GM18502 (cell line): Measurements from ENCODE around the gene KTI12.
"Not testable (repeated sequence)": the region's sequence is repeated elsewhere in the genome, so short reads cannot be mapped to it uniquely, and the experiment has no call there.

ENCODE experiments used
- ATAC-seq: cut with Tn5 transposase; IDR thresholded peaks from one replicate; pipeline ENCODE4 v1.9.1; 2021; ENCODE audit warnings: mild to moderate bottlenecking; ENCODE audit not compliant: unreplicated experiment, poor library complexity

KTI12 gene

DNA sequence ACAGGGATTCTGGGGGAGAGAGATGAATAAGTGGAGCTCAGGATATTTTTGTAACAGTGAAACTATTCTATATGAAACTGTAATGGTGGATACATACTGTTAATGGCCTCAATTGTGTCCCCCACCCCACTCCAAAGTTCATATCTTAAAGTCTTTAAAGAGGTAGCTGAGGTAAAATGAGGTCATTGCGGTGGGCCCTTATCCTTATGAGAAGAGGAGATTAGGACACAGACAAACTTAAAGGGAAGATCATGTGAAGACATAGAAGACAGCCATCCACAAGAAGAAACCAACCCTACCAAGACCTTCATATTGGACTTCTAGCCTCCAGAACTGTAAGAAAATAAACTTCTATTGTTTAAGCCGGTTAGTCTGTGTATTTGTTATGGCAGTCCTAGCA is 11.6 kb upstream of the KTI12 start:
- ATAC-seq: no peak

DNA sequence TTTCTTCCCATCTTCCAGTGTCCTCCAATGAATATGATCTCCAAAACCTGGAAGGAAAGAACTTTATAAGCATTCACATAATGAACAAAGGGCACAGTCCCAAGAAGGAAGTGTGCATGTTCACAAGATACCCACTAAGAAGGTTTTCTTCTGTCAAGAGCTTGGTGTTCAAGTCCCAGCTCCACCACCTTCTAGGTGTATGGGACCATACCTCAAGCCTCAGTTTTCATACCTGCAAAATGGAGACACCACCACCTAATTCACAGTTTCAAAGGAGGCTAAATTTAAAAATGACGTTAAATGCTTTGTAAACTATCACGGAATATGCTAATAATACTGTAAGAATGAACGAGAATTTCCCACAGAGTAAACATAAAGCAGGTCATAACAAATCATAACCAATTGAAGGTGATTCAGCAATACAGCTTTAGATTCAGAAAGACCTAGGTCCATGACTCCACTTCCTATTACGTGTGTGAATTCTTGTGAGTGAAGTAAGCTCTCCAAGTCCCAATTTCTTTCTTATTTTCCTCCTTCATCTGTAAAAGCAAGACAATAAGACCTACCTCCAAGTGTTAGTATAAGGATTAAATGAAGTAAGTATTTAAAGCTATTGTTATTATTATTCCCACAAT is 8.1 kb upstream of the KTI12 start:
- no peak for ATAC-seq

DNA sequence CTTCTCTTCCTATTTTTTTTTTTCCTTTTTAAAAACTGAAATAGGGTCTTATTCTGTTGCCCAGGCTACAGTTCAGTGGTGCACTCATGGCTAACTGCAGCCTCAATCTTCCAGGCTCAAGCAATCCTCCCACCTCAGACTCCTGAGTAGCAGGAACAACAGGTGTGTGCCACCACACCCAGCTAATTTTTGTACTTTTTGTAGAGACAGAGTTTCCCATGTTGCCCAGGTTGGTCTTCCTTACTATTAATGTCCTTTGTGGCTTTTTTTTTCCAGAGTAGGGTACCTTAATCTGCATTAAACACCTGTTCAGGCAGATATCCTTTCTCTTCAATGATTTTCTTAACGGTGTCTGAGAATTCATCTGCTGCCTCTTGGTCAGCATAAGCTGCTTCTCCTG is 4.3 kb upstream of the KTI12 start:
- ATAC-seq: no peak

DNA sequence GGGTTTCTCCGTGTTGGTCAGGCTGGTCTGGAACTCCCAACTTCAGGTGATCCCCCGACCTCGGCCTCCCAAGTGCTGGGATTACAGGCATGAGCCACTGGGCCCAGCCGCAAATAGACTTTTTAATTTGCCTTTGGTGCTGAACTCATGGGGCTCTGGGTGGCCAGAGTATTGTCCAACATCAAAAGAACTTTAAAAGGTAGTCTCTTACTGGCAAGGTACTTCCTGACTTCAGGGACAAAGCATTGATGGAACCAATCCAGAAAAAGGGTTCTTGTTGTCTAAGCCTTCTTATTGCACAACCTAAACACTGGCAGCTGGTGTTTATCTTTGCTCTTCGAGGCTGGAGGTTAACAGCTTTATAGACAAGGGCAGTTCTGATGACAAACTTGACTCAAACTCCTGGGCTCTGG is 3.8 kb upstream of the KTI12 start:
- ATAC-seq: no peak

DNA sequence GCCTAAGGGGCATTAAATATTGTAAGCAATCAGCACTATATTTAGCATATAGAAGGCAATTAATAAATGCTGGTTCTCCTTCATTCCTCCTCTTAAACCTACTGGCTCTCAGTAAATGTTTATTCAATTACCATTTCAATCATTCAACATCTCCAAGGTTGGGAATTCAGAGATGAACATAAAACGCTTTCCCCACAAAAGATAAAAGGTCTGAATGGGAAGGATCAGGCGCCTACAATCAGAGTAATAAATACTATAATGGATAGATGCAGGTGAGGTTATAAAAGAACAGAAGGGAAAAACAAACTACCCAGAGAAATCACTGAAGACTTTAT is 407 bp upstream of the KTI12 start:
- ATAC-seq: no peak

DNA sequence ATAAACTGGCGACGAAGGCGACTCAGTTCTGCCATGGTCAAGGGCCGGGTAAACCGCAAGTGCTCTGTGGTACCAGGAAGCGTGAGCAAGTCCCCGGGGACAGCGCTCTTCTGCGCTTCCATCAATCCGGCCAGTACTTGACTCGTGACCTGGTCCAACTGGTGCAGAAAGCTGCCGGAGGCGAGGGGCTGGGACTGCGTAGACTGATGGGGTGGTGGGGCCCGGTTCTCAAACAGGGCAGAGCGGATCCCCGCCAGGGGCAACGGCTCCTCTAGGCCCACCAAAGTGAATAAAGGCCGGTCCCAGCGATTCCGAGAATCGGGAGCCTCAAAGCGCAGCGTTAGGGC is 852 bp downstream of the KTI12 start:
- ATAC-seq: peak; percentile 39

DNA sequence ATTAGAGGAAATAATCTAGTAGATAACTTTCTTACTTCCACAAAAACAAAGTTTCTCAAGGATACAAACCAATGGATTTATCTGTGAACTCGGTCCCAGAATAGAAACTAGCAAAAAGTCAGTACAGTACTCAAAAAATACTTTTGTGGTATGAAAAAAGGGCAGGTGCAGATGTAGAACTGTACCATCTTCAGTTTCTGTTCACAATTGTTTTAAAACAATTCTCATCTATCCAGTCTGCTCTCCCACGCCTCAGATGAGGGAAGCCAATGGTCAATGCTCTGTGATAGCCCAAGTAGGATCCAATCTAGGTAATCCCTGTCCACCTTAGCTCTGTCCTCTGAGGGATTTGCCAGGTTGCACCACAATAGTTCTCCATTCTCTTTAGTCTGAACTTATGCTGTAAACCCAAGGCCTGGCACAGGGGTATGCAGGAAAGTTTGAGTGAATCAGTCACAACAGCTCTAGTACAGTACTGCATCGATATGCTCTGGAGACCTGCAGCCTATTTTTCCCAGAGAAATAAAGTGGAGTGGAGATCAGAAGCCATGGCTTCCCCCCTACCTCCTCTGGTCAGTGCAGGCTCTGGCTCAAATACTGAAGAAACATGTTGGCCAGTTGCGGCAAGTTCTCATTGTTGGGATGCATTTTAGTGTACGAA is 1.4 kb downstream of the KTI12 start:
- peak; percentile 32 for ATAC-seq

DNA sequence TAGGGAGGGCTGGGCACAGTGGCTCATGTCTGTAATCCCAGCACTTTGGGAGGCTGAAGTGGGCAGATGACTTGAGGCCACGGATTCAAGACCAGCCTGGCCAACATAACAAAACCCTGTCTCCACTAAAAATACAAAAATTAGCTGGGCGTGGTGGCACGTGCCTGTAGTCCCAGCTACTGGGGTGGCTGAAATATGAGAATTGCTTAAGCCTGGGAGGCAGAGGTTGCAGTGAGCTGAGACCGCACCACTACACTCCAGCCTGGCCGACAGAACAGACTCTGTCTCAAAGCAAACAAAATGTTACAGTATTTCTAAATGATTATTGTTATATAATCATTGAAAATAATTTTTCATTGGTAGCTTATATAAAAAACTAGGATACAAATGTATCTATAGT is 4.8 kb downstream of the KTI12 start:
- ATAC-seq: not testable (repeated sequence)

DNA sequence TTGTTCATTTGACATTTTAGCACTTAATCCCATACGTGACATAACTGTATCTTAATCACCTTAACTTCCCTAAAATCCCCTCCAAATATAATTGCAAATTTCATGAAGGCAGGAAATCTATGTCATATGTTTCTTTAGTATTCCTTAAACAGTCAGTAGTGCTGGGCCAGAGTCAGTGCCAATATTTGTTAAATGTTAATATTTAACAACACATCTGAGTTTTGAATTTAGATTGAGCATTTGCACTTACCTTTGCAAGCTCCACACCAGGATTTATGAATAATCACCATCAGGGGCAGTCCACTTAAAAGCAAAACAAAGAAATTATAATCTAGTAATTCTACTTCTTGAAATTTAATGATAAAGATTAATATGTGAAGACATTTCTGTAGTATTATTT is 5.3 kb downstream of the KTI12 start:
- no peak for ATAC-seq

DNA sequence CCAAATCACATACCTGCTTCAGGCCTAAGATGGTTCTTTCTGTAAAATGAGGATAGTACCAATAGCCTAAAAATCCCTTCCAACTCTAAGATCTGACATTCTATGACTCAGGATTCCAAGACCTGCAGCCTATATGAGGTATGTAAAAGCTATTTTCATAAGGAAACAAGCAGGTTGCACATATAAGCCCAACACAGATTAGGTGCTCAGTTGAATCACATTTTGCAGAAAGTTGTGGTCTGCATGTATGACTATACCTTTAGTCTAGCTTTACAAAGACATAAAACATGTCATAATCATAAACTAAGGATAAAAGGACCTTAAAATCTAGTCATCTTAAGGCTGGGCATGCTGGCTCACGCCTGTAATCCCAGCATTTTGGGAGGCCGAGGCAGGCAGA is 7.3 kb downstream of the KTI12 start:
- ATAC-seq: no peak

DNA sequence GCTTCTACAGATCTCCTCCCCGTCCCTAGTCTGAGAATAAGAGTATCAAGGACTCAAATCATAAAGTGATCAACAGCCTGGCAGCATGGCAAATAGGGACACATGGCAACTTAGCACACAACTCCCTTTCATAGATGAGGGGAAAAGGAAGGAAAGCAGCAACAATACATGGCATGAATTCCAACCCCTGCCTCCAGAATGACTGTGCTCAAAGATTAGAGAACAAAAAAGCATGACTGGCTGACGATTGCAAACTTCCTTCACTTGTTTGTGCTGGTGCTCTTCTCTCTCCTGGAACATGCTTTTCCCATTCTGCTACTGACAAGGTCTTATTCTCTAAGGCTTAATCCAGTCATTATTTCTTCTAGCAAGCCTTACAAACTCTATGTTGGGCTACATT is 11.5 kb downstream of the KTI12 start:
- ATAC-seq: no peak

DNA sequence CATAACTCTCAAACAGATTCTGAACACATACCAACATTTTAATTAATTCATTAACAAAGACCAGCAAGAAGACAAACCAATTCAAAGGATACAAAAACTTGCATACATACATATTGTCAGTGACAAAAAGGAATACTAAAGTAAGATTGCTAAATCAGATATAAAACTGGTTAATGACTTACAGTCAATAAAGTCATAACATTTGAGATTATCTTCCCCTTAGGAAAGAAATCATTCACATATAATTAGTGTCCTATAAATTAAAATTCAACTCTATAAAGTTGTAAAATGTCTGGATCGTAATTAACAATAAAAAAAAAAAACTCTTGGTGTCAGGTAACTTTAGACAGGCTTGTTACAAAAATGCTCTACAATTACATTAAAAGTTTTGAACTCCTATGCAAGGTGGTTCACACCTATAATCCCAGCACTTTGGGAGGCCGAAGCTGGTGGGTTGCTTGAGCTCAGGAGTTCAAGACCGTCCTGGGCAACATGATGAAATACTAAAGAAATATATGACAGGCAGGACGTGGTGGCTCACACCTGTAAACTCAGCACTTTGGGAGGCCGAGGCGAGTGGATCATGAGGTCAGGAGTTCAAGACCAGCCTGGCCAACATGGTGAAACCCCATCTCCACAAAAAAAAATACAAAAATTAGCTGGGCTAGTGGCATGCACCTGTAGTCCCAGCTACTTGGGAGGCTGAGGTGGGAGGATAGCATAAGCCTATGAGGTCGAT is 25.4 kb downstream of the KTI12 start:
- no peak for ATAC-seq

DNA sequence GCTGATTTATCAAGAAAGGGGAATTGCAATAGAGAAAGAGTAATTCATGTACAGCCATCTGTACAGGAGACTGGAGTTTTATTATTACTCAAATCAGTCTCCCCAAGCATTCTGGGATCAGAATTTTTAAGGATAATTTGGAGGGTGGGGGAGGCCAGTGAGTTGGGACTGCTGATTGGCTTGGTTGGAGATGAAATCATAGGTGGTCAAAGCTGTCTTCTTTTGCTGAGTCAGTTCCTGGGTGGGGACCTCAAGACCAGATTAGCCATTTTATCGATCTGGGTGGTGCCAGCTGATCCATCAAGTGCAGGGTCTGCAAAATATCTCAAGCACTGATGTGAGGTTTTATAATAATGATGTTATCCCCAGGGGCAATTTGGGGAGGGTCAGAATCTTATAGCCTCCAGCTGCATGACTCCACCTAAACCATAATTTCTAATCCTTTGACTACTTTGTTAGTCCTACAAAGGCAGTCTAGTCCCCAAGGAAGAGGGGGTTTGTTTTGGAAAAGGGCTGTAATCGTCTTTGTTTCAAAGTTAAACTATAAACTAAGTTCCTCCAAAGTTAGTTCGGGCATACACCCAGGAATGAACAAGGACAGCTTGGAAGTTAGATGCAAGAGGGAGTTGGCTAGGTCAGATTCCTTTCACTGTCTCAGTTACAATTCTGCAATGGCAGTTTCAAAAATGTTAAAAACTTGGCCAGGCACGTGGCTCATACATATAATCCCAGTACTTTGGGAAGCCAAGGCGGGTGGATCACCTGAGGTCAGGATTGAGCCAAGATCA is 26.2 kb downstream of the KTI12 start:
- no peak for ATAC-seq

DNA sequence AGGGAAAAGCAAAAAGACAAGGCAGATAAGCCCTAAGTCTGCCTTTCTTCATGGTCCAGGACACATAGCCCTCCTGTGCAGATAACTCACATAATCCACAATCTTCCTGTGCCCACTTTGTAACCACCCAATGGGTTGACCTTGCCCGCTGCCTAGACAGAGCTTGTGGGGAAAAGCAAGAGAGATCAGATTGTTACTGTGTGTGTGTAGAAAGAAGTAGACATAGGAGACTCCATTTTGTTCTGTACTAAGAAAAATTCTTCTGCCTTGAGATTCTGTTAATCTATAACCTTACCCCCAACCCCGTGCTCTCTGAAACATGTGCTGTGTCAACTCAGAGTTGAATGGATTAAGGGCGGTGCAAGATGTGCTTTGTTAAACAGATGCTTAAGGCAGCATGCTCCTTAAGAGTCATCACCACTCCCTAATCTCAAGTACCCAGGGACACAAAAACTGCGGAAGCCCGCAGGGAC is 27.5 kb downstream of the KTI12 start:
- not testable (repeated sequence) for ATAC-seq

DNA sequence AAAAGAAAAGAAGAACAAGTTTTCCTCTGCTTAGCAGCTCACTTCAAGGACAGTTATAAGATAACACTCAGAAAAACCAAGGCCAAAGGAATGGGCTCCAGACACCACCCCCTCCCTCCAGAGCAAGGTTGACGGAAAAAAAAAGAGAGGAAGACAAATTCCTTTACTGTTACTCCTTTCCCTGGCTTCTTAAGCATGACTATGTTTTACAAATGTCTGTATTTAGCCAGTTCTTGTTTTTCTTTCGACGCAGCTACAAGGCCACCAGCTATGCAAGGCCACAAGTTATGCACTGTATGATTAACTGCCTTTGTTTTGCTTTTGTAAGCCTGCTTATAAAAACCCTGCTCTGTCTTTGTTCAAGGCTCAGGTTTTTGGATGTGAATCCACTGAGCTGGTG is 28.1 kb downstream of the KTI12 start:
- ATAC-seq: not testable (repeated sequence)

DNA sequence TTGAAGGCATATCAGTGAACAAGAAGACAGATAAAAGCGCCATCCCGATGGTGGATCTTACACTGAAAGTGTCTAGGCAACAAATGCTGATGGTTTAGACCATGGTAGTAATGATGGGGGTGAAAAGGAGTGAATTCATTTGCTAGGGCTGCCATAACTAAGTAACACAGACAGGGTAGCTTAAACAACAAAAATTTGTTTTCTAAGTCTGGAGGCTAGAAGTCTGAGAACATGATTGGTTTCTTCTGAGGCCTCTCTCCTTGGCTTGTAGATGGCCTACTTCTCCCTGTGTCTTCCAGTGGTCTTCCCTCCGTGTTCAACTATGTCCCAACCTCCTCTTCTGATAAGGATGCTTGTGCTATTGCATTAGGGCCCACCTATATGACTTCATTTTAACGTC is 29.7 kb downstream of the KTI12 start:
- ATAC-seq: no peak

DNA sequence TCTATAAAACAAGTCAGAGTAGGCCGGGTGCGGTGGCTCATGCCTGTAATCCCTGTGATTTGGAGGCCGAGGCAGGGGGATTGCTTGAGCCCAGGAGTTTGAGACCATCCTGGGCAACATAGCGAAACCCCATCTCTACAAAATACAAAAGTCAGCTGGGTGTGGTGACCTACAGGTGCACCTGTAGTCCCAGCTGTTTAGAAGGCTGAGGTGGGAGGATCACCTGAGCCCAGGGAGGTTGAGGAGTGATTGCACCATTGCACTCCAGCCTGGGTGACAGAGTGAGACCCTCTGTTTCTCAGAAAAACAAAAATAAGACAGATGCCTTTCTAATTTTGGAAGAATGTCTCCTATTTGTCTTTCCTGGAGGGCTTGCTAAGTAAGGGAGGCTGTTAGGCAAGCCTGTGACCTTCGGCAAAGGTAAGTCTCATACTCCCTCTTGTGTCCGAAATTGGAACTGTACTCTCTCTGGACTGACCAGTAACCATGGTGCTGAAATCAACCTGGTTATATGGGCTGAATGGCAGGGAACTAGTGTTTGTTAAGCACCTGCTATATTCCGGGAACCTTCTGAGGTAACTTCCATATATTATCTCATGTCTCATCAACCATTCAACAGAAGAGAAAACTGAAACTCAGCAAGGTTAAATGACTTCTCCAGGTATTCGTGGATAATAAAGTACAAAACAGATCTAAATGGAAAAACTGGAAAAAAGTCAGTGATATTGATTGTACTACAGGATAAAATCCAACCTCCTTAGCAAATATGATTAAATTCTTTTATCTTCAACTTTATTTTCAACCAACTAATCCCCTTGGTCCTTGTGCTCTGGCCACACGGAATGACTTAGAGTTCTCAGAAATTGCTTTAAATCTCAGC is 31.3 kb downstream of the KTI12 start:
- ATAC-seq: no peak

DNA sequence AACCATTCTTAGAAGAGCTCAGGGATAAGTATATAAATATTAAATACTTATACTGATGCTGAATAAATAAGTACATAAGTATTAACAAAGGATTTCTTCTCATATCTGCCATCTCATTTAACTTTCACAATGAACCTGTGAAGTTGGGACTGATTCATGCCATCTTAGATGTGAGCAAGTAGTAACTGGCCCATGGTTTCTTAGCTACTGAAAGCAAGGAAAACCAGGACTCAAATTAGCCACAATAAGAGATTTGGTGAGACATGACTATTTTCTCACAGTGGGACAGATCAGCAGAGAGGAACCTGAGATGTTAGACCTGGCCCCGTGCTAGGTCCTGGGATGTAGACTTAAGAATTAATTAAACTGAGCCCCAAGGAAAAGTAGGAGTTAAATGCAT is 34.9 kb downstream of the KTI12 start:
- ATAC-seq: no peak

DNA sequence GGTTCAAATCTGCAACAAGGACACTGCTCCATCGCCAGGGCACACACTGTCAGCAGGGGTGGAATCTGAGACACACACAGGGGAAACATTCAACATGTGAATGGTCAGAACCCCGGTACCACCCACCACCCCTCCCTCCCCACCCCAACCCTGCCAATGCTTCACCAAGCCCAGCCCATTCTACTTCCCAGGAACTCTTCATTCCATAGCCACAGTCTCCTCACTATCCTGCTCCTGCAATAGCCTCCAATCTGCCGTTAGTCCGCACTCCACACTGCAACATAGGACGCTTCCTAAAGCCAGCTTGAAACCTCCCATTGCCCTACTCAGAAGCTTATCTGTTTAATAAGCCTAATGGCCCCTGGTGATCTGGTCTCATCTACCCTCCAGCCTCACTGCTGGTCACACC is 35.6 kb downstream of the KTI12 start:
- no peak for ATAC-seq

DNA sequence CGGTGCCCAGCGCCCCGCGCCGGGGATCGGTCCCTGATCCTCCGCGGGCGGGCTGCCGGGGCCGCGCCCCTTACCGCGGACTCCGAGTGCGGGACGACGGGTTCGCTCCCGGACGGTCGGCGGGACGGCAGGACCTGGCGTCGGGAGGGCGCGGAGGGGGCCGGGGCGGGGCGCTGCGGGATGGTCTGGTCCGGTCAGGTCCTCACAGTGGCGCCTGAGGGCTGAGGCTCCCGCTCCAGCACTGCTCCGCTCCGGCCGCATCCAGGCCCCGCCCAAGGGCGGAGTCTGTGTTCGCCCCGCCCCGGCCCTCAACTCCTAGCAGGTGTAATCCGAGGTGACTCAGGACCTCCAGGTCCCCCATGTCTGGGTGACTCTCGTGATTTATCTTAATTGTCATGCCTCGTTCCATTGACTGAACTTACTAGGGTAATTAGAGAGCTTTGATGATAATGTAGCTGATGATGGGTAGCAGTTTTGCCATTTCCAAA is 43.1 kb downstream of the KTI12 start, which contains the start of gene RAB3B:
Gene RAB3B, minus strand, starts transcription at position 223 of the 488 bp plus-strand sequence. CDS start 13,583 bp downstream, outside the sequence.
- peak; percentile 87 for ATAC-seq
